ENCODE data around the gene SPNS3.

DNA sequence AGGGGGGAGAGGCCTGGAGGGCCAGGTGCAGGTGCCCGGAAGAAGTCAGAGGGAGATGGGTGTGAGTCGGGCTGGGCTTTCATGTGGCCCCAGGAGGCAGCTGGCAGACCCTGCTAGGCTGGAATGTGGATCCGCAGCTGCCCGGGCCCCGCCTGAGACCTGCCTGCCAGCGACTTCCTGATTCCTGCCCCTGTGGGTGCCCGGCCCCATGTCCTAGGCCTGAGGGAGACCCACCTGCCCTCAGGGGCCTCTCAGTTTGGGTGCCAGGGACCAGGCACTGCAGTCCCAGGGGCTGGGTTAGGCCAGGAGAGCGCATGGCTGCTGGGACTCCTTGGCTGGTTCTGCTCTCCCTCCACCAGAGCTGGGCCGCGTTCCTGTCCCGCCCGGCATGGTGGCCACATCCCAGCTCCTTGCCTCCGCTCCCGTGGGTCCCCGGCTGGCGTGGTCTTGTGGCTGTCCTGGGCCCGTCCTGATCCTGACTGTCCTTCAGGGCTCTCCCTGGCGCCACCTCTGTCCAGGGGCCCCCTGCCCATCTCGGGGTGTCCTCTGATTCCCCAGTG lies 42.9 kb downstream of the SPNS3 start:
- TF ChIP-seq, protein P1, sequence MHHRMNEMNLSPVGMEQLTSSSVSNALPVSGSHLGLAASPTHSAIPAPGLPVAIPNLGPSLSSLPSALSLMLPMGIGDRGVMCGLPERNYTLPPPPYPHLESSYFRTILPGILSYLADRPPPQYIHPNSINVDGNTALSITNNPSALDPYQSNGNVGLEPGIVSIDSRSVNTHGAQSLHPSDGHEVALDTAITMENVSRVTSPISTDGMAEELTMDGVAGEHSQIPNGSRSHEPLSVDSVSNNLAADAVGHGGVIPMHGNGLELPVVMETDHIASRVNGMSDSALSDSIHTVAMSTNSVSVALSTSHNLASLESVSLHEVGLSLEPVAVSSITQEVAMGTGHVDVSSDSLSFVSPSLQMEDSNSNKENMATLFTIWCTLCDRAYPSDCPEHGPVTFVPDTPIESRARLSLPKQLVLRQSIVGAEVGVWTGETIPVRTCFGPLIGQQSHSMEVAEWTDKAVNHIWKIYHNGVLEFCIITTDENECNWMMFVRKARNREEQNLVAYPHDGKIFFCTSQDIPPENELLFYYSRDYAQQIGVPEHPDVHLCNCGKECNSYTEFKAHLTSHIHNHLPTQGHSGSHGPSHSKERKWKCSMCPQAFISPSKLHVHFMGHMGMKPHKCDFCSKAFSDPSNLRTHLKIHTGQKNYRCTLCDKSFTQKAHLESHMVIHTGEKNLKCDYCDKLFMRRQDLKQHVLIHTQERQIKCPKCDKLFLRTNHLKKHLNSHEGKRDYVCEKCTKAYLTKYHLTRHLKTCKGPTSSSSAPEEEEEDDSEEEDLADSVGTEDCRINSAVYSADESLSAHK (tag by site-specific recombination; IDR thresholded peaks at IDR 0.05) = no peak
- TF ChIP-seq ZNF341 (tag by site-specific recombination; IDR thresholded peaks at IDR 0.05; ENCODE audit: low read depth) = no peak
- TF ChIP-seq, protein P2, sequence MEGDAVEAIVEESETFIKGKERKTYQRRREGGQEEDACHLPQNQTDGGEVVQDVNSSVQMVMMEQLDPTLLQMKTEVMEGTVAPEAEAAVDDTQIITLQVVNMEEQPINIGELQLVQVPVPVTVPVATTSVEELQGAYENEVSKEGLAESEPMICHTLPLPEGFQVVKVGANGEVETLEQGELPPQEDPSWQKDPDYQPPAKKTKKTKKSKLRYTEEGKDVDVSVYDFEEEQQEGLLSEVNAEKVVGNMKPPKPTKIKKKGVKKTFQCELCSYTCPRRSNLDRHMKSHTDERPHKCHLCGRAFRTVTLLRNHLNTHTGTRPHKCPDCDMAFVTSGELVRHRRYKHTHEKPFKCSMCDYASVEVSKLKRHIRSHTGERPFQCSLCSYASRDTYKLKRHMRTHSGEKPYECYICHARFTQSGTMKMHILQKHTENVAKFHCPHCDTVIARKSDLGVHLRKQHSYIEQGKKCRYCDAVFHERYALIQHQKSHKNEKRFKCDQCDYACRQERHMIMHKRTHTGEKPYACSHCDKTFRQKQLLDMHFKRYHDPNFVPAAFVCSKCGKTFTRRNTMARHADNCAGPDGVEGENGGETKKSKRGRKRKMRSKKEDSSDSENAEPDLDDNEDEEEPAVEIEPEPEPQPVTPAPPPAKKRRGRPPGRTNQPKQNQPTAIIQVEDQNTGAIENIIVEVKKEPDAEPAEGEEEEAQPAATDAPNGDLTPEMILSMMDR (tag by site-specific recombination; IDR thresholded peaks at IDR 0.05) = no peak
- TF ChIP-seq ZNF544 (tag by site-specific recombination; IDR thresholded peaks at IDR 0.05) = no peak
- TF ChIP-seq, protein P3, sequence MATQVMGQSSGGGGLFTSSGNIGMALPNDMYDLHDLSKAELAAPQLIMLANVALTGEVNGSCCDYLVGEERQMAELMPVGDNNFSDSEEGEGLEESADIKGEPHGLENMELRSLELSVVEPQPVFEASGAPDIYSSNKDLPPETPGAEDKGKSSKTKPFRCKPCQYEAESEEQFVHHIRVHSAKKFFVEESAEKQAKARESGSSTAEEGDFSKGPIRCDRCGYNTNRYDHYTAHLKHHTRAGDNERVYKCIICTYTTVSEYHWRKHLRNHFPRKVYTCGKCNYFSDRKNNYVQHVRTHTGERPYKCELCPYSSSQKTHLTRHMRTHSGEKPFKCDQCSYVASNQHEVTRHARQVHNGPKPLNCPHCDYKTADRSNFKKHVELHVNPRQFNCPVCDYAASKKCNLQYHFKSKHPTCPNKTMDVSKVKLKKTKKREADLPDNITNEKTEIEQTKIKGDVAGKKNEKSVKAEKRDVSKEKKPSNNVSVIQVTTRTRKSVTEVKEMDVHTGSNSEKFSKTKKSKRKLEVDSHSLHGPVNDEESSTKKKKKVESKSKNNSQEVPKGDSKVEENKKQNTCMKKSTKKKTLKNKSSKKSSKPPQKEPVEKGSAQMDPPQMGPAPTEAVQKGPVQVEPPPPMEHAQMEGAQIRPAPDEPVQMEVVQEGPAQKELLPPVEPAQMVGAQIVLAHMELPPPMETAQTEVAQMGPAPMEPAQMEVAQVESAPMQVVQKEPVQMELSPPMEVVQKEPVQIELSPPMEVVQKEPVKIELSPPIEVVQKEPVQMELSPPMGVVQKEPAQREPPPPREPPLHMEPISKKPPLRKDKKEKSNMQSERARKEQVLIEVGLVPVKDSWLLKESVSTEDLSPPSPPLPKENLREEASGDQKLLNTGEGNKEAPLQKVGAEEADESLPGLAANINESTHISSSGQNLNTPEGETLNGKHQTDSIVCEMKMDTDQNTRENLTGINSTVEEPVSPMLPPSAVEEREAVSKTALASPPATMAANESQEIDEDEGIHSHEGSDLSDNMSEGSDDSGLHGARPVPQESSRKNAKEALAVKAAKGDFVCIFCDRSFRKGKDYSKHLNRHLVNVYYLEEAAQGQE (tag by site-specific recombination; IDR thresholded peaks at IDR 0.05) = no peak
- no peak for TF ChIP-seq ZNF626 (tag by site-specific recombination; IDR thresholded peaks at IDR 0.05)
- TF ChIP-seq, protein P4, sequence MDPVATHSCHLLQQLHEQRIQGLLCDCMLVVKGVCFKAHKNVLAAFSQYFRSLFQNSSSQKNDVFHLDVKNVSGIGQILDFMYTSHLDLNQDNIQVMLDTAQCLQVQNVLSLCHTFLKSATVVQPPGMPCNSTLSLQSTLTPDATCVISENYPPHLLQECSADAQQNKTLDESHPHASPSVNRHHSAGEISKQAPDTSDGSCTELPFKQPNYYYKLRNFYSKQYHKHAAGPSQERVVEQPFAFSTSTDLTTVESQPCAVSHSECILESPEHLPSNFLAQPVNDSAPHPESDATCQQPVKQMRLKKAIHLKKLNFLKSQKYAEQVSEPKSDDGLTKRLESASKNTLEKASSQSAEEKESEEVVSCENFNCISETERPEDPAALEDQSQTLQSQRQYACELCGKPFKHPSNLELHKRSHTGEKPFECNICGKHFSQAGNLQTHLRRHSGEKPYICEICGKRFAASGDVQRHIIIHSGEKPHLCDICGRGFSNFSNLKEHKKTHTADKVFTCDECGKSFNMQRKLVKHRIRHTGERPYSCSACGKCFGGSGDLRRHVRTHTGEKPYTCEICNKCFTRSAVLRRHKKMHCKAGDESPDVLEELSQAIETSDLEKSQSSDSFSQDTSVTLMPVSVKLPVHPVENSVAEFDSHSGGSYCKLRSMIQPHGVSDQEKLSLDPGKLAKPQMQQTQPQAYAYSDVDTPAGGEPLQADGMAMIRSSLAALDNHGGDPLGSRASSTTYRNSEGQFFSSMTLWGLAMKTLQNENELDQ (tag by site-specific recombination; IDR thresholded peaks at IDR 0.05; ENCODE audit: low read depth) = no peak
- TF ChIP-seq ZBTB48 (tag by site-specific recombination; IDR thresholded peaks at IDR 0.05) = no peak

Measured in HEK293 (cell line).